HG03432 (cell line): ENCODE data around the gene VAC14.
A peak's percentile ranks its signal among the peaks of the same experiment; 100 is the strongest.
"Not testable (repeated sequence)": the region's sequence is repeated elsewhere in the genome, so short reads cannot be mapped to it uniquely, and the experiment has no call there.

Experiments
- ATAC-seq: cut with Tn5 transposase; IDR thresholded peaks from one replicate; pipeline ENCODE4 v1.9.1; 2021; ENCODE audit warnings: mild to moderate bottlenecking, moderate library complexity; ENCODE audit not compliant: unreplicated experiment

Gene VAC14

DNA sequence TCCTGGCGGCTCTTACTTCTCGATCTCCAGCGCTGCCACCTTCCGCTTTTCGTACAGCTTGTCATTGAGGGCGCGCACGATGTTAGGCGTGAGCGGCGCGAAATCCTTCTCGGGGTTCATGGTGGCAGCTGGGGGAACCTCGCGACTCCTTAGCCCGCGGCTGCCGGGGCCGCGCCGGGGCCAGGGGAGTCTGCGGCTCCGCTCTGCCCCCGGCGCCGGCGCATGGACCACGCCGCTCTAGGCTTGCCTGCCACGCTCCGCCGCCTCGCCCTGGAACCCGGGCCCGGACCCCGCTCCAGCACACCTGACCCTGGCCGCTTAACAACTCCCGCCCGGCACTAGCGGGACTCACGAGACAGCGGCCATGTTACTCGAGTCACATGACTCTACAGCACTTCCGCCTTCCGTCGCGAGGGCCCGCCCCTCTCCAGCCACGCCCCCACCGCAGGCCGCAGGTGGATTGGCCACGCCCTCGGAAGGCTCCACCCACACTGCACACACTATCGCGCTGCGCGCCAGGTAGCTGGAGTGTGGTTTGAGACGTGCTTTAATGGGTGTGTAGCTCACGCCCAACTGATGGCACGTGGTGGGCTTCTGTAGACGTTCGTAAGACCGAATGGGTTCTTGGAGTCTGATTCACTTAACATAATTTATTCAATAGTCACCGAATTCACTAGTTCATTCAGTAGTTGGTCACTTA, at the start of gene VAC14:
Gene VAC14 (minus strand): TSS at position 378 of the 700 bp plus-strand sequence. CDS start 258 bp downstream, at position 120.
- peak; percentile 95 for ATAC-seq

GRCh38 chr16:70823498-70824118, 22.6 kb upstream of the VAC14 start:
- not testable (repeated sequence) for ATAC-seq

GRCh38 chr16:70822734-70823133, 21.8 kb upstream of the VAC14 start:
- ATAC-seq, result not testable (repeated sequence)

- ATAC-seq, result not testable (repeated sequence)
Measured at GRCh38 chr16:70818088-70818487, 17.1 kb upstream of the VAC14 start.

DNA sequence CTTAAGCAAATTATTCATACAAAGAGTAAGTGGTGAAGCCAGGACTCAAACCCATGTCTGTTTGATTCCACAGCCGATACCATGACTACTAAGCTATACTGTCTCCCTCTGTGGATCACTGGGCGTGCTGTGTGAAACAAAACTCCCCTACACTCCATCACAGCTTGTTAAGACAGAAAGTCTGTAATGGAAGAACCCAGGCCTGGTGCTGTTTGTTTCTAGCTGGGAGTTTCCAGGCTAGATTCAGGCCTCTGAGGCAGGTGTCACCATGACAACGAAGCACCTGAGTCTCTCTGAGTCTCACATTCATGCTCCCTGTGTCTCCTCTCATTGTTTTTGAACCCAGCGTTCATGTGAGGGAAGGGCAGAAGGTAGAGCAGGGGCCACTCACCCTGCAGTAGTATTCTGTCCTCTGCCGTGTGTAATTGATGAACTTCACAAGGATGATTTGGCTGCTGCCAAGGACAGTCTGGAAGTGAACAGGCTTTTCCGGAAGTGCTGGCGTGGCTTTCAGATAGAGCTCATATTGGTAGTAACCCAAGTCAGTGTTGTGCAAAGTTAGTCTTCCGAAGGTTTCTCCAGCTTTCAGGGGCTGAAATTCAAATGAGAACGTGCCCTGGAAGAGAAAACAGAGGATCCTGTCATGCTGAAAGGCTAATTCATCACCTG, 8.6 kb upstream of the VAC14 start:
- peak; percentile 40 for ATAC-seq

DNA sequence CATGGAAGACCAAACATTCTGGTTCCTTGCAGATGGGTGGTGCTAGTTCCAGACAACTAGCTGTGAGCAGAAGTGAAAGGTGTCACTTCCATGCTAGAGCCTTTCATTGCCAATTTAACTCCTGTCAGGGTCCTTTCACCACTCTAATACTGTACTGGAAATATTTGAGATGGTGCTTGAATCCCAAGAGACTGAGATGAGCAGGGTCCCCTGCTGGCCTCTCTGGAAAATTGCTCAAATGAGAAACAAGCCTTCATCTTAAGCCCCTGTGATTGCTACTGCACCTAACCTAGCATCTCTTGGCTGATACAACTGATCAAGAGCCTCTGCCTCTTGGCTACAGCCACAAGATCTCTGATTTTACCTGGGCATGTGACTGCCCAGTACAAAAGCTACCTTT, 7.4 kb upstream of the VAC14 start:
- ATAC-seq, result no peak

DNA sequence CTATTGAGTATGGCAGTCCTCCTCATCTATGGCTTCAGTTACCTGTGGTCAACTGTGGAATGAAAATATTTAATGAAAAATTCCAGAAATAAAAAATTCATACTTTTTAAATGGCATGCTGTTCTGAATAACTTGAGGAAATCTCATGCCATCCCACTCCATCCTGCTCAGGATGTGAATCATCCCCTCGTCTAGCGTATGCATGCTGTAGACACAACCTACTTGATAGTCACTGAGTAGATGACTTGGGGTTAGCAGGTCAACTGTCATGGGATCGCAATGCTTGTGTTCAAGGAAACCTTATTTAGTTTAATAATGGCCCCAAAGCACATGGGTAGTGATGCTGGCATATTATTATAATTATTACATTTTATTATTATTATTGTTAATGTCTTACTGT, 4.8 kb upstream of the VAC14 start:
- ATAC-seq, result no peak

DNA sequence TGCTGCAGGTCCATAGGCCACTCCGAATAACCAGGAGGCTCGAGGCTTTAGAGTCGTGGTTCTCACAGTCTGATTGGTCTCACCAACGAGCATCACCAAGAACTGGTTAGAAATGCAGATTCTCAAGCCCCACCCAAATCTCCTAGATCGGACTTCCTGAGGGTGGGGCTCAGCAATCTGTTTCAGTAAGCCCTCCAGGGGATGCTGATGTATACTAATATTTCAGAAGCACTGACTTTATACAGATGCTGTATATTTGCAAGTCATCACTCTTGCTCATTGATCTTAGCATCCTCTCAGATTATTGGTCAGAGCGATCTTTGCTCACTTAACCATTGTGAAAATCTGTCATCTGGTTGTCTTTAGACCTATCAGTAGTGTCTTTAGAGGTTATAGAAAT, 4.4 kb upstream of the VAC14 start:
- no peak for ATAC-seq

GRCh38 chr16:70804734-70805169, 3.8 kb upstream of the VAC14 start:
- no peak for ATAC-seq

DNA sequence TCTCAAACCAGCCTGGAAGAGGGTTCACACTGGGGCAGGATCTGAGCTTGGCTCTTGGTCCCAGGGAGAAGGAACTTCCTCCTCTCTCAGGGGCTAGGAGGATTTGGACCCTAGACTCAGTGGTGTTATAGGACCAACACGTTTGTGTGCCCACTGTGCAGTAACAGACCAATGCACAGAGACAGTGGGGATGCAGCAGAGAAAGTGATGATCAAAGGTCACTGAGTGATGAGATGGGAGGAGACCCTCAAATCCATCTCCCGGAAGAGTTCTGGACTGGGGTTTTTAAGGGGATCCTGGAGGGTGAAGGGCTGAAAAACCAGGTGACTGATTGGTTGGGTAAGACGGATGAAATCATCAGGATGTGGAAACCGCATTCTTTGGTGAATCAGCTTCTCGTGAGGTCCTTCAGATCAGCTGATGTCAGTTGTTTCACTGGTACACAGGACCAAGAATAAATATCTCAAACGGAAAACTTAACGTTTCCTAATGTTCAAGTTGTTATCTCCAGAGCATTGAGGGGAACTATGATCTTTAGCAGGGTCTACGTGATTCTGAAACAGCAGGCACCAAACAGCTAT, 3.3 kb upstream of the VAC14 start:
- ATAC-seq, result no peak

DNA sequence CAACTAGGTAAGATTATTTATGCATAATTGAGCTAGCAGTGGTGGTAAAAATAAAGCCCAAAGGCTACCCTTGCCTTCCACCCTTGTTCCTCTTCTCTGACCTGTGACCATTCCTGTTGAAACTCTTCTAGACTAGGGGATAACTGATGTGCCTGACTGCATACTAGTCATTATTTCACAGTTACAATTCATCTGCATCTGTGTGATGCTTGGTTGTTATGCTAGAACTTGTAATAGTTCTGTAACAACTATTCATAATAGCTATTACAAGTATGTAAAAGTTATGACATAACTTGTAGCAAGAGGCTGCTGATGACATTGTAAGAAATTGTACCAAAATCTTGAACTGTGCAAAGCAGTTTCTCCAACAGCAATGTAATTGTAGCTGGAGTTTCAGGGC, 2.4 kb upstream of the VAC14 start:
- no peak for ATAC-seq

DNA sequence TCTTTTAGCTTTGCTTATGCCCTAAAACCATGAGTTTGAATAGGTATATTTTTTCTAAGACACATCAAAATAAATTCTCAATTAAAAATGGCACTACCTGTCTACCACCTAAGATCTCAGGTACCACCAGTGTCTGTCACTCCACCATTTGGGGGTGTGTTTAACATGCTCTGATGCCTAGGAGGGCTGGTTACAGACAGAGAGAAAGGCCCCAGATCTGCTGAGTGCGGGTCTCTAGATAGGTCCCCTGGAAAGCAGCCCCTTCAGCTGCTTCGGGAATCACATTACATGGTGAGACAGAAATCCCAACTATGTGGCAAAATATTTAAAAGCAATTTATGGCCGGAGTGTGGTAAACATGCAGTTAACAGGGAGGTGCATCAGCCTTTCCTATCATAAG, 653 bp upstream of the VAC14 start:
- no peak for ATAC-seq

DNA sequence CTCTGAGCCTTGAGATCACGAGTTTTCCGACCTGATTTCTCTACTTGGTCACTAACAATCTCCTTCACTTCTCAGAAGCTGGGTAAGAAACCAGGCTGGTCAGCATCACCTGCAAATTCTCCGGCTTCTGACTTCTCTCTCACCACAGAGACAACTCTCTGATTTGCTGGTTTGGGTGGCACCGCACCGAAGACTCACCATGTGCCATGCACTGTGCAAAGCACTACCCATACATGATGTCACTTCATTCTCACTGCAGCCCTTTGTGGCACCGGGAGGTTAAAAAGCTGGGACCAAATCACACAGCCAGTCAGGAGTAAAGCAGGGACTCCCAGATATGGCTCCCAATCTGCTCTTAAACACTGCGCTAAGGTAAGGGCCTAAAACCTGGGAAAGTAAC, 647 bp downstream of the VAC14 start:
- ATAC-seq, result peak; percentile 3

DNA sequence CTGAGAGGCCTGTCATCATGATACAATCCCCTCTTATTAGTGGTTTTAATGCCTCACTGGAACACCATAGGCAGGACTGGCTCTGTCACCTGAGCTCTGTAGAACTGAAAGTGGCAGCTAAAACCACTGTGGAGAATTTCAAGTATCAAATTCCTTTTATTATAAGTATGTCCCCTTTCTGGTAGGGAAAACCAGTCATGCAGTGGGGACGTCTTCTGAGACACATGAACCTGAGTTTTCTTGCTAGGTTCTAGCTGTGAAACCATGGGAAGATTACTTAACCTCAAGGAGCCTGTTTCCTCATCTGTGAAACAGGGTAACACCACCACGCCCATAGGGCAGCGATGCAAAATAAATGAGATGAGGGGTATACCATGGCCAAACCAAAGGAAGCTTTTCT, 4.7 kb downstream of the VAC14 start:
- ATAC-seq, result no peak

DNA sequence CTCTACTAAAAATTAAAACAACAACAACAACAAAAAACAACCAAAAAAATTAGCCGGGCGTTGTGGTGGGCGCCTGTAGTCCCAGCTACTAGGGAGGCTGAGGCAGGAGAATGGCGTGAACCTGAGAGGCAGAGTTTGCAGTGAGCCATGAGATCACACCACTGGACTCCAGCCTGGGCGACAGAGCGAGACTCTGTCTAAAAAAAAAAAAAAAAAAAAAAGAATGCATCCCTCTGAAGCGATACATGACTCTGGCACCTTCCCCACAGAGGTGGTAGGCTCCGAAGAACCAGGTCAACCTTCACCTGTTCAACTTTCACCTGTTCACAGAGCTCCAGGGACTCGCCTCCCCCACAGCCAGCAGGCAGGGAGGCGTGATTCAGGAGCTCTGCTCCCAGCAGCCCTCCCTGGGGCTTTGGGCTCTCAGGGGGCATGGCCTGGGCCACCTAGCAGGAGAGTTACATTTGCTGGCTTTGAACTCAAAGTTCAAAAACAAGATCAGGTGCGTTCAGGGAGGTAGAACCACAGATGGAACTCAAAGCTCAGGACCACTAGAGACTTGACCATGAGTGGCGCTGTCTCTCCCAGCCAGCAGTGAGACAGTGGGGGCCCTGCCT, 5.6 kb downstream of the VAC14 start:
- ATAC-seq, result no peak

- peak; percentile 60 for ATAC-seq
Measured at GRCh38 chr16:70793851-70794502, 7.0 kb downstream of the VAC14 start.

DNA sequence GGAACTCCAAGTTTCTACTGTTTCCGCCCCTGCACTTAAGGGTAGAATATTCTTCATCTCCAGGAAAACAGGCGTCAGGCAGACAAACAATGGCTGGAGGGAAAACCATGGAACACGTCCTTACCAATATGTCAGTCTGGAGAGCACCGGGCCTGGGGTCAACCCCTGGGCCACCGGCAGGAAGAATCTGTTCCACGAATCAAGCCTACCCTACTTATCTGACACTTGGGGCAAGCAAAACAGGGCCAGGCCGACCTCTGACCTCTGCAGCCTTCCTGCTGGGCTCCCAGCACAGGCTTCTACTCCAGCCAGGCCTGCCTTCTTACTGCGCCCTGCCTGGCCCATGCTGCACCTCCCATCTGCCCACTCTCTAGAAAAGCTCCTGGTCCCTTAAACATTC, 10.1 kb downstream of the VAC14 start:
- no peak for ATAC-seq

- no peak for ATAC-seq
Measured at GRCh38 chr16:70789595-70790447, 11.1 kb downstream of the VAC14 start.

GRCh38 chr16:70788668-70789594, 12.0 kb downstream of the VAC14 start:
- ATAC-seq, result no peak
